ENCODE results near the gene CACNA1H. TPM values are rescaled to one million over a fixed set of nuclear protein-coding genes. Genes with fewer than 3 reads are reported as not detected.

Gene CACNA1H
- total RNA-seq, 4 donors from 2014 or later = 133 to 330 (median 173) TPM

DNA sequence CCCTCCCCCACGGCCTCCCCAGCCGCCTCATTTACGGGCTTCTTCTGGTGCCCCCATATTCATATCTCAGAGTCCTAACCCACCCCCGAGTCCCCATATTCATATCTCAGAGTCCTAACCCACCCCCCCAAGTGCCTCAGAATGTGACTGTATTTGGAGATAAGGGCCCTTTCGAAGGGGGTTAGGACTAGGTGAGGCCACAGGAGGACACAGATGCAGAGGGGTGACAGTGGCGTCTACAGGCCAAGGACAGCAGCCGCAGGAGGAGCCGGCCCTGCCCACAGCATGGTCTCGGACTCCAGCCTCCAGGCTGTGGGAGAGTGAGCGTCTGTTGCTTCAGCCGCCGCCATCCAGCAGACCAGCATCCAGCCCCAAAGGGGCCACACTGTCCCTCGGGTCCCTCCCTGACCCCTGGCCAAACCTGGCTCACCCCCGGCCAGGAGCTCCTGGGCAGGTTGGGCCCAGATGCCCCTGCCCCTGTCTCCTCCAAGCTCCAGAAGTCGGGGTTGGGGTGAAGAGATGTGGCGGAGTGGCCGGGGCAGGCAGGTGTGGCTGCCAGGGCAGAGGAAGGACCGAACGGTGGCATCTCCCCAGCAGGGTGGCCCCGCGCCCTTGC lies 25.5 kb downstream of the CACNA1H start:
- Histone ChIP-seq H3K4me3 (no peak overlapping the region), H3K27ac (peak overlapping the region; percentile 15 to 95 (median 90)), H3K4me1 (peaks cover 2 to 100% (median 35%) of the 10 kb centered on the region in 3 donors), H3K36me3 (no peaks in the 10 kb centered on the region), H3K9me3 (no peaks in the 10 kb centered on the region), H3K27me3 (no peaks in the 10 kb centered on the region)
- TF ChIP-seq POLR2AphosphoS5 (IDR thresholded peaks at IDR 0.05) = no peak
- TF ChIP-seq POLR2A (IDR thresholded peaks at IDR 0.05) = no peak
- TF ChIP-seq, protein P1, sequence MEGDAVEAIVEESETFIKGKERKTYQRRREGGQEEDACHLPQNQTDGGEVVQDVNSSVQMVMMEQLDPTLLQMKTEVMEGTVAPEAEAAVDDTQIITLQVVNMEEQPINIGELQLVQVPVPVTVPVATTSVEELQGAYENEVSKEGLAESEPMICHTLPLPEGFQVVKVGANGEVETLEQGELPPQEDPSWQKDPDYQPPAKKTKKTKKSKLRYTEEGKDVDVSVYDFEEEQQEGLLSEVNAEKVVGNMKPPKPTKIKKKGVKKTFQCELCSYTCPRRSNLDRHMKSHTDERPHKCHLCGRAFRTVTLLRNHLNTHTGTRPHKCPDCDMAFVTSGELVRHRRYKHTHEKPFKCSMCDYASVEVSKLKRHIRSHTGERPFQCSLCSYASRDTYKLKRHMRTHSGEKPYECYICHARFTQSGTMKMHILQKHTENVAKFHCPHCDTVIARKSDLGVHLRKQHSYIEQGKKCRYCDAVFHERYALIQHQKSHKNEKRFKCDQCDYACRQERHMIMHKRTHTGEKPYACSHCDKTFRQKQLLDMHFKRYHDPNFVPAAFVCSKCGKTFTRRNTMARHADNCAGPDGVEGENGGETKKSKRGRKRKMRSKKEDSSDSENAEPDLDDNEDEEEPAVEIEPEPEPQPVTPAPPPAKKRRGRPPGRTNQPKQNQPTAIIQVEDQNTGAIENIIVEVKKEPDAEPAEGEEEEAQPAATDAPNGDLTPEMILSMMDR (IDR thresholded peaks at IDR 0.05) = no peak
- ATAC-seq = no peak
- no CpG with 5 or more reads among the region's 21 CpGs for WGBS, 2 donors (ENCODE audit: low coverage in 1 of 2)

GRCh38 chr16:1180549-1181403 lies 27.9 kb downstream of the CACNA1H start:
- Histone ChIP-seq H3K4me3 (no peak overlapping the region), H3K27ac (peak overlapping the region; percentile 73 to 95 (median 94)), H3K9me3 (no peaks in the 10 kb centered on the region), H3K36me3 (no peaks in the 10 kb centered on the region), H3K27me3 (no peaks in the 10 kb centered on the region), H3K4me1 (peaks cover 2 to 96% (median 38%) of the 10 kb centered on the region in 3 donors)
- no peak for ATAC-seq
- WGBS, 2 donors (ENCODE audit: low coverage in 1 of 2) = 20% methylated on average over 2 to 4 of the region's 38 CpGs
- TF ChIP-seq POLR2AphosphoS5 (IDR thresholded peaks at IDR 0.05) (peak; percentile 41), POLR2A (IDR thresholded peaks at IDR 0.05) (no peak)
- TF ChIP-seq, protein P1 (IDR thresholded peaks at IDR 0.05) = no peak

DNA sequence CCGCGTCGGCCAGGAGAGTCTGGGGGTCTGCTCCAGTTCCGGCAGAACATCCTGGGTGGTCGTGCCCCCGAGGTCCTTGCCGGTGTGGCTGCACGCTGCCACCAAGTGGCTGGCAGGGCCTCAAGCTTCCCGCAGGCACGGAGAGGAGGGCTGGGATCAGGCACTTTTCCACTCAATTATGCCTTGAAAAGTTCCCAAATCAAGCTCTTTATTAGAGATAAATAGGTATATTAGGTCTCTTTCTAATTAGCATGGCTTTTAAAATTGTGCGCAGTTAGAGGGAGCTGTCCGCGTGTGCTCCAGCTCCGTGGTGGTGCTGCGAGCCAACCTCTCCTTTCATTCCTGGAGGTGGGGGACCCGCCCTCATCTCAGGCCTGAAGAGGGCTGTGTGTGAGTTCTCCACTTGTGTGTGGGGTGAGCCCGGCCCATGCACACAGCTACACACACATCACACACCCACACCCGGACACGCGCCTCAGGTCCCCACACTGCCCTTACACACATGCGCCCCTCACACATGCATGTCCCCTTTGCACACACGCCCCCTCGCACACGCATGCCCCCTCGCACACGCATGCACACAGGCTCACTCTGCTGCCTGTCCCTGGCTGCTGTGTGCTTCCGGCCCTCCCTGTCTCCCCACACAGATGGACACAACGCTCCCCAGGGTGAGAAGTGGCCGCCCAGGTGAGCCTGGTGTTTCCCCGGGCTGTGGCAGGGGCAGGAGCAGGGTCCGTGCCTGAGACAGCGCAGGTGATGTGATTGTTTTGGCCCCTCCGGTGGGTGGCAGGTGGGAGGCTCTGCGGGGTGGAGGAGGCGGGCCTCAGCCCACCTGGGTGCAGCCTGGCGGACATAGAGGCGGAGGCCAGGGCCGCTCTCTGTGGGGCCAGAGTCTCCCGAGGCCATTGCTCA lies 28.8 kb downstream of the CACNA1H start:
- Histone ChIP-seq H3K27ac (peak overlapping the region; percentile 73 to 95 (median 94)), H3K36me3 (no peaks in the 10 kb centered on the region), H3K27me3 (no peaks in the 10 kb centered on the region), H3K4me1 (peaks cover 2 to 87% (median 38%) of the 10 kb centered on the region in 3 donors), H3K4me3 (peak overlapping the region in 1 of 2 donors; percentile 32), H3K9me3 (no peaks in the 10 kb centered on the region)
- WGBS, 2 donors (ENCODE audit: low coverage in 1 of 2) = 32 to 36% methylated on average over 9 to 13 of the region's 39 CpGs
- no peak for ATAC-seq
- TF ChIP-seq, protein P1 (IDR thresholded peaks at IDR 0.05) = peak in 1 of 4 experiments; percentile 25
- no peak for TF ChIP-seq EP300 (IDR thresholded peaks at IDR 0.05)

- no CpG with 5 or more reads among the region's 19 CpGs for WGBS, 2 donors (ENCODE audit: low coverage in 1 of 2)
- no peaks in the 10 kb centered on the region for H3K36me3 ChIP-seq
- peak; percentile 84 for ATAC-seq
- H3K27me3 ChIP-seq = no peaks in the 10 kb centered on the region
- peak overlapping the region in 1 of 2 donors; percentile 32 for H3K4me3 ChIP-seq
- TF ChIP-seq, protein P1 (IDR thresholded peaks at IDR 0.05) = peak in 3 of 4 experiments; percentile 13 to 32 (median 24)
- no peak for TF ChIP-seq EP300 (IDR thresholded peaks at IDR 0.05)
- peak; percentile 85 for TF ChIP-seq POLR2AphosphoS5 (IDR thresholded peaks at IDR 0.05)
- TF ChIP-seq POLR2A (IDR thresholded peaks at IDR 0.05) = peak in 1 of 2 donors; percentile 2
- peaks cover 2 to 87% (median 38%) of the 10 kb centered on the region in 3 donors for H3K4me1 ChIP-seq
- no peaks in the 10 kb centered on the region for H3K9me3 ChIP-seq
- H3K27ac ChIP-seq = peak overlapping the region; percentile 79 to 95 (median 94)
Measured at GRCh38 chr16:1182316-1182671, 29.4 kb downstream of the CACNA1H start.
